ENCODE measurements around the gene STRA8.

Gene STRA8

DNA sequence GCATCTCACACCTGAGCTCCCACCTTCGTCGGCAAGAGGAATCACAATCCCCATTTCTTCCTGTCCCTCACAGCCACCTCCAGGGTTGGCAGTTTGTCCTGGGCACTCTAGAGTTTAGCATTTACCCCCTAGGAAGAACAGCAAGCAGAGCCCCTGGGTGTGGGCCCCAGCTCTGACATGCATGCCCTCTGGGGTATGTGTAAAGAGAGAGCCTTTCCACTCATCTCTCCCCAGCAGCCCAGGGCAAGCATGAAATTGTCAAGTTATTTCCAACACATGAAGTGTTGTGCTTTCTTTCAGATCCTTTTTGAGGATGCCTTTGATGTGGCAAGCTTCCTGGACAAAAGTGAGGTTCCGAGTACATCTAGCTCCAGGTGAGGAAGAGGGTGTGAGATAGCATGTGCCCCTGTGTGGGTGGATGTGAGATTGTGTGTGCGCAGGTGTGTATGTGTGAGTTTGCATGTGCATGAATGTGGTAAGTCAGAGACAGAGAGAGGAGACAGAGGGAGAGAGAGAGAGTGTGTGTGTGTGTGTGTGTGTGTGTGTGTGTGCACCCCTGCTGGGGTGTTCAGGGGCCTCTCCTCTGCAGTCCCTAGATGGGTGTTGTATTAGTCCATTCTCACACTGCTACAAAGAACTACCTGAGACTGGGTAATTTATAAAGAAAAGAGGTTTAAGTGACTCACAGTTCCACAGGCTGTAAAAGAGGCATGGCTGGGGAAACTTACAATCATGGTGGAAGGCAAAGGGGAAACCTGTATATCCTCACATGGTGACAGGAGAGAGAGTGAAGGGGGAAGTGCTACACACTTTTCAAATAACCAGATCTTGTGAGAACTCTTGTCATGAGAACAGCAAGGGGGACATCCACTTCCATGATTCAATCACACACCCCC is 18.1 kb downstream of the STRA8 start:
- no peak overlapping the region for H3K4me3 ChIP-seq (ENCODE audit: low read depth, low read length)
- TF ChIP-seq, protein P1, sequence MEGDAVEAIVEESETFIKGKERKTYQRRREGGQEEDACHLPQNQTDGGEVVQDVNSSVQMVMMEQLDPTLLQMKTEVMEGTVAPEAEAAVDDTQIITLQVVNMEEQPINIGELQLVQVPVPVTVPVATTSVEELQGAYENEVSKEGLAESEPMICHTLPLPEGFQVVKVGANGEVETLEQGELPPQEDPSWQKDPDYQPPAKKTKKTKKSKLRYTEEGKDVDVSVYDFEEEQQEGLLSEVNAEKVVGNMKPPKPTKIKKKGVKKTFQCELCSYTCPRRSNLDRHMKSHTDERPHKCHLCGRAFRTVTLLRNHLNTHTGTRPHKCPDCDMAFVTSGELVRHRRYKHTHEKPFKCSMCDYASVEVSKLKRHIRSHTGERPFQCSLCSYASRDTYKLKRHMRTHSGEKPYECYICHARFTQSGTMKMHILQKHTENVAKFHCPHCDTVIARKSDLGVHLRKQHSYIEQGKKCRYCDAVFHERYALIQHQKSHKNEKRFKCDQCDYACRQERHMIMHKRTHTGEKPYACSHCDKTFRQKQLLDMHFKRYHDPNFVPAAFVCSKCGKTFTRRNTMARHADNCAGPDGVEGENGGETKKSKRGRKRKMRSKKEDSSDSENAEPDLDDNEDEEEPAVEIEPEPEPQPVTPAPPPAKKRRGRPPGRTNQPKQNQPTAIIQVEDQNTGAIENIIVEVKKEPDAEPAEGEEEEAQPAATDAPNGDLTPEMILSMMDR (IDR thresholded peaks at IDR 0.05; ENCODE audit: low read depth, low read length): no peak
- no peak for DNase-seq (ENCODE audit: low read depth, low spot score)
- in situ Hi-C loops (cut with HindIII; ENCODE audit: low sequenced_read_pairs): no loop called here

GRCh38 chr7:135253851-135254771 is 20.5 kb downstream of the STRA8 start:
- peak; percentile 71 for DNase-seq (ENCODE audit: low read depth, low spot score)
- in situ Hi-C loops (cut with HindIII; ENCODE audit: low sequenced_read_pairs): no loop called here
- no peak overlapping the region for H3K4me3 ChIP-seq (ENCODE audit: low read depth, low read length)
- TF ChIP-seq, protein P1 (IDR thresholded peaks at IDR 0.05; ENCODE audit: low read depth, low read length): no peak

DNA sequence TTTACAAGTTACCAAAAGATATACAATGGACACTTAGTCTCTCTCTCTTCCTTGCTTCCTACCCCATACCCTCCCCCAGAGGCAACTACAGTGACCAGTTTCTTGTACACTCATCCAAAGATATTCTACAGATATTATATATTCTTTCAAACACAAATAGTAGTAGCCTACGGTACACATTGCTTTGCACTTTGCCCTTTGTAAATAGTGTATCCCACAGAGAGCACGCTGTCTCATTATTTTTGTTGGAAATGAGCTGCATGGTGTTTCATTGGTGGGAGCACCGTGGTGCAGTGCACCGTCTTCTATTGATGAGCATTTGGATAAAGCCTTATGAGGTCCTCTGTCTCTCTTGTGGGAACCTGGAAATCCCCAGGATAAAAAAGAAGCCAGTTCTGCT is 24.2 kb downstream of the STRA8 start:
- peak; percentile 24 for DNase-seq (ENCODE audit: low read depth, low spot score)
- TF ChIP-seq, protein P1 (IDR thresholded peaks at IDR 0.05; ENCODE audit: low read depth, low read length): no peak
- H3K4me3 ChIP-seq (ENCODE audit: low read depth, low read length): no peak overlapping the region

GRCh38 chr7:135258585-135258984 is 24.9 kb downstream of the STRA8 start:
- TF ChIP-seq, protein P1 (IDR thresholded peaks at IDR 0.05; ENCODE audit: low read depth, low read length): no peak
- in situ Hi-C loops (cut with HindIII; ENCODE audit: low sequenced_read_pairs): no loop called here
- DNase-seq (ENCODE audit: low read depth, low spot score): no peak
- no peak overlapping the region for H3K4me3 ChIP-seq (ENCODE audit: low read depth, low read length)

More for the DNA sequence above, 24.2 kb downstream of the STRA8 start:
- in situ Hi-C loops (cut with HindIII; ENCODE audit: low sequenced_read_pairs): no loop called here

GRCh38 chr7:135259702-135260101 is 26.1 kb downstream of the STRA8 start:
- TF ChIP-seq, protein P1 (IDR thresholded peaks at IDR 0.05; ENCODE audit: low read depth, low read length): no peak
- DNase-seq (ENCODE audit: low read depth, low spot score): no peak
- in situ Hi-C loops (cut with HindIII; ENCODE audit: low sequenced_read_pairs): no loop called here
- no peak overlapping the region for H3K4me3 ChIP-seq (ENCODE audit: low read depth, low read length)

DNA sequence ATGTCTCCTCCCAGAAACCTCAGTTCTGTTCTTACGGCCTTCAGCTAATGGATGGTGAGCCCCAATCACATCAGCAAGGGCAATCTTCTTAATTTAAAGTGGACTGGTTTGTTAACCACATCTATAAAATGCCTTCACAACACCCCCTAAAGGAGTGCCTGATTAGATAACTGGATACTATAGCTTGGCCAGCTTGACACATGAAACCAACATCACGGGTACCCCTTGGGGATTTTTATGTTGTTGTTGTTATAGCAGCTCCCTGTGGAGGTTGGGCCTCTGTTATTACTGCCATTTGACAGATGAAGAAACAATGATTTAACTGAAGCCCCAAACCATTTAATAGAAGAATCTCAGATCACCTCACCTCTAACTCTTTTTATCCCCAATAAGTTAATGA is 26.8 kb downstream of the STRA8 start:
- no peak overlapping the region for H3K4me3 ChIP-seq (ENCODE audit: low read depth, low read length)
- no peak for DNase-seq (ENCODE audit: low read depth, low spot score)
- in situ Hi-C loops (cut with HindIII; ENCODE audit: low sequenced_read_pairs): no loop called here
- TF ChIP-seq, protein P1 (IDR thresholded peaks at IDR 0.05; ENCODE audit: low read depth, low read length): no peak

All from astrocyte of the spinal cord (primary cell).